Cardiac muscle cell (in vitro differentiated cells and primary cell): ENCODE results near the gene TSPY9. TPM values are rescaled to one million over a fixed set of nuclear protein-coding genes. Genes with fewer than 3 reads are reported as not detected.
"Not testable (repeated sequence)": the region's sequence is repeated elsewhere in the genome, so short reads cannot be mapped to it uniquely, and the experiment has no call there.

Experiments
- DNase-seq, 2 donors: peaks; one replicate each; pipeline versions ENCODE4 v3.0.0 to v3.0.0-alpha.2; 2010 to 2017; ENCODE audit warnings: low read depth in 1 of 2, low spot score in 1 of 2
- H3K27ac ChIP-seq: fragments of 200-600 bp; sonication (generic); 2 replicates; pipeline ENCODE4 v1.5.1; 2016
- H3K27me3 ChIP-seq: fragments of 200-600 bp; sonication (generic); 2 replicates; pipeline ENCODE4 v1.6.0; 2016; ENCODE audit warnings: control low read depth
- H3K36me3 ChIP-seq: fragments of 200-600 bp; sonication (generic); 2 replicates; pipeline ENCODE4 v1.5.1; 2016; ENCODE audit warnings: control low read depth
- H3K4me1 ChIP-seq: fragments of 200-600 bp; sonication (generic); 2 replicates; pipeline ENCODE4 v1.8.1; 2017; ENCODE audit warnings: low read depth, mild to moderate bottlenecking, mixed run types
- H3K4me3 ChIP-seq: fragments of 200-600 bp; sonication (generic); 2 replicates; pipeline ENCODE4 v1.5.1; 2016; ENCODE audit warnings: mild to moderate bottlenecking
- H3K9me3 ChIP-seq: fragments of 200-600 bp; sonication (generic); 2 replicates; pipeline ENCODE4 v1.5.1; 2017; ENCODE audit warnings: low read depth, mild to moderate bottlenecking, control low read depth
- polyA plus RNA-seq: library from polyadenylated mRNA; unstranded; fragments of >200 nt; fragmentation: Nextera tagmentation; extraction: Ambion mirVana; gene quantifications from 2 replicates; pipeline ENCODE4 v1.2.1, GENCODE V29; 2016
- total RNA-seq: library from RNA; depleted of rRNA; stranded (reverse); fragments of >200 nt; gene quantifications from 2 replicates; pipeline ENCODE4 v1.2.3, GENCODE V29; 2016

TSPY9 gene
- total RNA-seq, result not detected in 2 replicates
- not detected in 2 replicates for polyA plus RNA-seq

- H3K4me3 ChIP-seq, H3K9me3 ChIP-seq, DNase-seq, H3K4me1 ChIP-seq, H3K27me3 ChIP-seq, H3K36me3 ChIP-seq, H3K27ac ChIP-seq: not testable (repeated sequence)
Observed at GRCh38 chrY:9486967-9487366, at the start of gene TSPY9. Gene TSPY9, plus strand, starts transcription at chrY:9487267. Its CDS starts 46 bp downstream, at chrY:9487313.

- H3K27ac ChIP-seq, H3K27me3 ChIP-seq, H3K36me3 ChIP-seq, H3K4me3 ChIP-seq, H3K9me3 ChIP-seq, DNase-seq, H3K4me1 ChIP-seq: not testable (repeated sequence)
Observed at GRCh38 chrY:9466655-9467054, 20.4 kb upstream of the TSPY9 start, which contains the start of gene TSPY1. Gene TSPY1, plus strand, starts transcription at chrY:9466955. Its CDS starts 46 bp downstream, at chrY:9467001.

GRCh38 chrY:9504396-9504795 is 17.3 kb downstream of the TSPY9 start:
- not testable (repeated sequence) for H3K27ac ChIP-seq, H3K4me3 ChIP-seq, H3K4me1 ChIP-seq, H3K9me3 ChIP-seq, H3K36me3 ChIP-seq, DNase-seq, H3K27me3 ChIP-seq

- DNase-seq, H3K27me3 ChIP-seq, H3K4me1 ChIP-seq, H3K36me3 ChIP-seq, H3K4me3 ChIP-seq, H3K27ac ChIP-seq, H3K9me3 ChIP-seq: not testable (repeated sequence)
Observed at GRCh38 chrY:9516287-9516686, 29.2 kb downstream of the TSPY9 start.

- not testable (repeated sequence) for H3K4me1 ChIP-seq, H3K27me3 ChIP-seq, H3K9me3 ChIP-seq, DNase-seq, H3K27ac ChIP-seq, H3K4me3 ChIP-seq, H3K36me3 ChIP-seq
Observed at GRCh38 chrY:9527580-9527979, 40.5 kb downstream of the TSPY9 start, which contains the start of gene TSPY10. Gene TSPY10, plus strand, starts transcription at chrY:9527880. Its CDS starts 46 bp downstream, at chrY:9527926.

Other genes with a start within 250 kb of the TSPY9 start
- gene TSPY4, start 149.8 kb upstream of the TSPY9 start, total RNA-seq, result not detected in 2 replicates
- gene TSPY4, start 149.8 kb upstream of the TSPY9 start, polyA plus RNA-seq, result not detected in 2 replicates
- not detected in 2 replicates for gene TSPY8, start 129.5 kb upstream of the TSPY9 start, total RNA-seq
- gene TSPY8, start 129.5 kb upstream of the TSPY9 start, polyA plus RNA-seq, result not detected in 2 replicates
- gene TSPY3, start 88.8 kb upstream of the TSPY9 start, total RNA-seq, result not detected in 2 replicates
- gene TSPY3, start 88.8 kb upstream of the TSPY9 start, polyA plus RNA-seq, result not detected in 2 replicates
- not detected in 2 replicates for gene TSPY1, start 20.3 kb upstream of the TSPY9 start, total RNA-seq
- not detected in 2 replicates for gene TSPY1, start 20.3 kb upstream of the TSPY9 start, polyA plus RNA-seq
- not detected in 2 replicates for gene TSPY10, start 40.6 kb downstream of the TSPY9 start, total RNA-seq
- gene TSPY10, start 40.6 kb downstream of the TSPY9 start, polyA plus RNA-seq, result not detected in 2 replicates